Left ventricle myocardium inferior (tissue), 1 donor: ENCODE data around the gene CTAG1A. TPM values are rescaled to one million over a fixed set of nuclear protein-coding genes. Genes with fewer than 3 reads are reported as not detected.

Experiments
- DNase-seq: peaks from one replicate; pipeline ENCODE4 v3.0.0-alpha.2; 2020
- H3K27ac ChIP-seq: fragments of 200-600 bp; replicated peaks from 2 replicates; pipeline ENCODE4 v1.8.0; 2021
- H3K27me3 ChIP-seq: fragments of 200-600 bp; 2 replicates; pipeline ENCODE4 v1.8.0; 2021; ENCODE audit warnings: low read depth
- H3K36me3 ChIP-seq: fragments of 200-600 bp; 2 replicates; pipeline ENCODE4 v1.8.0; 2021
- H3K4me1 ChIP-seq: fragments of 200-600 bp; 2 replicates; pipeline ENCODE4 v1.8.0; 2021
- H3K4me3 ChIP-seq: fragments of 200-600 bp; 2 replicates; pipeline ENCODE4 v1.8.0; 2021; ENCODE audit warnings: mild to moderate bottlenecking, moderate library complexity
- H3K9me3 ChIP-seq: fragments of 200-600 bp; replicated peaks from 2 replicates; pipeline ENCODE4 v1.8.0; 2021
- CTCF ChIP-seq: fragments of 200-600 bp; IDR thresholded peaks from 2 replicates; pipeline ENCODE4 v1.8.0; 2021; ENCODE audit warnings: antibody characterized with exemption, mild to moderate bottlenecking, borderline replicate concordance
- intact Hi-C: fragments of 100-400 bp; cut with micrococcal nuclease; formaldehyde crosslinking; loops from one replicate; pipeline ENCODE4 v1.11.0; 2022
- total RNA-seq: library from RNA; stranded (reverse); fragmentation: NEBNext Ultra II Directional; extraction: Animal tissue kit (Norgen Biotek cat#: 25700); gene quantifications from one replicate; pipeline ENCODE4 v1.2.1, GENCODE V29; 2021
- donor health status: DM: no; HTN: yes; CAD: no; lungs with severe emphysema.

The CTAG1A gene
- total RNA-seq, 1 donor from 2014 or later = not detected

- intact Hi-C loops = no loop called here
- no peak for TF ChIP-seq CTCF
- no peaks in the 10 kb centered on the region for H3K9me3 ChIP-seq
- no peak overlapping the region for H3K27ac ChIP-seq
- no peaks in the 10 kb centered on the region for H3K4me1 ChIP-seq
- no peak overlapping the region for H3K4me3 ChIP-seq
- H3K27me3 ChIP-seq = no peaks in the 10 kb centered on the region
- no peak for DNase-seq
- H3K36me3 ChIP-seq = no peaks in the 10 kb centered on the region
Observed at GRCh38 chrX:154596290-154596929, 11.5 kb downstream of the CTAG1A start.

GRCh38 chrX:154597221-154597620, 12.3 kb downstream of the CTAG1A start:
- no peak overlapping the region for H3K4me3 ChIP-seq
- no peaks in the 10 kb centered on the region for H3K36me3 ChIP-seq
- H3K27ac ChIP-seq = no peak overlapping the region
- no peaks in the 10 kb centered on the region for H3K4me1 ChIP-seq
- intact Hi-C loops = no loop called here
- H3K27me3 ChIP-seq = no peaks in the 10 kb centered on the region
- no peaks in the 10 kb centered on the region for H3K9me3 ChIP-seq
- no peak for DNase-seq
- no peak for TF ChIP-seq CTCF

GRCh38 chrX:154598656-154599055, 13.7 kb downstream of the CTAG1A start:
- no peak for TF ChIP-seq CTCF
- Histone ChIP-seq H3K27ac (no peak overlapping the region), H3K9me3 (no peaks in the 10 kb centered on the region), H3K36me3 (no peaks in the 10 kb centered on the region), H3K4me1 (no peaks in the 10 kb centered on the region), H3K4me3 (no peak overlapping the region), H3K27me3 (no peaks in the 10 kb centered on the region)
- no peak for DNase-seq
- intact Hi-C loops = no loop called here

- H3K4me1 ChIP-seq = no peaks in the 10 kb centered on the region
- H3K27me3 ChIP-seq = no peaks in the 10 kb centered on the region
- no peaks in the 10 kb centered on the region for H3K9me3 ChIP-seq
- no peak overlapping the region for H3K27ac ChIP-seq
- no peak for TF ChIP-seq CTCF
- no peak overlapping the region for H3K4me3 ChIP-seq
- intact Hi-C loops = no loop called here
- DNase-seq = no peak
- H3K36me3 ChIP-seq = no peaks in the 10 kb centered on the region
Observed at GRCh38 chrX:154599531-154599930, 14.6 kb downstream of the CTAG1A start.

GRCh38 chrX:154600759-154601374, 15.9 kb downstream of the CTAG1A start:
- no peak overlapping the region for H3K4me3 ChIP-seq
- no peak overlapping the region for H3K27ac ChIP-seq
- intact Hi-C loops = no loop called here
- no peaks in the 10 kb centered on the region for H3K36me3 ChIP-seq
- no peak for TF ChIP-seq CTCF
- no peak for DNase-seq
- H3K9me3 ChIP-seq = no peaks in the 10 kb centered on the region
- no peaks in the 10 kb centered on the region for H3K4me1 ChIP-seq
- H3K27me3 ChIP-seq = no peaks in the 10 kb centered on the region
